ENCODE measurements around the gene C20orf173.

The C20orf173 gene

GRCh38 chr20:35515949-35516645 is 13.4 kb downstream of the C20orf173 start:
- Histone ChIP-seq H3K36me3 (ENCODE audit: insufficient read depth, low read length) (peaks cover 23% of the 10 kb centered on the region), H3K4me2 (ENCODE audit: insufficient read depth, low read length) (no peak overlapping the region), H3K4me3 (ENCODE audit: low read depth in 1 of 2, low read length in 2 of 2) (no peak overlapping the region), H2AFZ (ENCODE audit: low read depth, low read length) (no peak overlapping the region), H4K20me1 (ENCODE audit: insufficient read depth, low read length) (no peaks in the 10 kb centered on the region), H3K27ac (ENCODE audit: low read length) (no peak overlapping the region), H3K4me1 (ENCODE audit: insufficient read depth, low read length) (no peaks in the 10 kb centered on the region), H3K9me3 (ENCODE audit: insufficient read depth, low read length, severe bottlenecking) (no peaks in the 10 kb centered on the region), H3K27me3 (ENCODE audit: insufficient read depth, low read length, poor library complexity) (no peaks in the 10 kb centered on the region), H3K9ac (ENCODE audit: low read depth, low read length) (no peak overlapping the region), H3K79me2 (ENCODE audit: insufficient read depth, low read length) (no peaks in the 10 kb centered on the region)
- ATAC-seq (ENCODE audit: insufficient read depth, low read depth) = no peak
- no peak for DNase-seq
- TF ChIP-seq, protein P1, sequence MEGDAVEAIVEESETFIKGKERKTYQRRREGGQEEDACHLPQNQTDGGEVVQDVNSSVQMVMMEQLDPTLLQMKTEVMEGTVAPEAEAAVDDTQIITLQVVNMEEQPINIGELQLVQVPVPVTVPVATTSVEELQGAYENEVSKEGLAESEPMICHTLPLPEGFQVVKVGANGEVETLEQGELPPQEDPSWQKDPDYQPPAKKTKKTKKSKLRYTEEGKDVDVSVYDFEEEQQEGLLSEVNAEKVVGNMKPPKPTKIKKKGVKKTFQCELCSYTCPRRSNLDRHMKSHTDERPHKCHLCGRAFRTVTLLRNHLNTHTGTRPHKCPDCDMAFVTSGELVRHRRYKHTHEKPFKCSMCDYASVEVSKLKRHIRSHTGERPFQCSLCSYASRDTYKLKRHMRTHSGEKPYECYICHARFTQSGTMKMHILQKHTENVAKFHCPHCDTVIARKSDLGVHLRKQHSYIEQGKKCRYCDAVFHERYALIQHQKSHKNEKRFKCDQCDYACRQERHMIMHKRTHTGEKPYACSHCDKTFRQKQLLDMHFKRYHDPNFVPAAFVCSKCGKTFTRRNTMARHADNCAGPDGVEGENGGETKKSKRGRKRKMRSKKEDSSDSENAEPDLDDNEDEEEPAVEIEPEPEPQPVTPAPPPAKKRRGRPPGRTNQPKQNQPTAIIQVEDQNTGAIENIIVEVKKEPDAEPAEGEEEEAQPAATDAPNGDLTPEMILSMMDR (IDR thresholded peaks at IDR 0.05; ENCODE audit: borderline replicate concordance, extremely low read depth, low read length, poor library complexity, severe bottlenecking) = no peak
- TF ChIP-seq EZH2 (IDR thresholded peaks at IDR 0.05; ENCODE audit: borderline replicate concordance, low read depth, low read length, severe bottlenecking) = no peak

DNA sequence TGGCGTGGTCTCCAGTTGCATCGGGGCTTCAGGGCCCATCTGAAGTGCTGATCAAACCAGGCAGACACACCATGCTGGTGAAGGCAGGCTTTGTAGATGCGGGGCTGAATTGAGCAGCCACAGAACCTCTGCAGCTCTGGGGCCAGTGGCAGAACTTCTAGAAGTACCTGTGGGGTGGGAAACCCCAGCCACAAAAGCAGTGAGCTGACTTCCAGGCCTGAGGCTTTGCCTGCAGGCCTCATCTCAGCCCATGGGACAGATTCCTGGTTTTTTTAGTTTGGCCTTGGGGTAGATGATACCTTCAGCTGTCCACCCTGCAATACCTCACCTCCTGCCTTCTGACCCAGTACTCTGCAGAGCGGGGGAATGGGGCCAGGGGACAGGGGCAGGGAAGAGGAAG is 14.1 kb downstream of the C20orf173 start:
- Histone ChIP-seq H3K4me3 (ENCODE audit: low read depth in 1 of 2, low read length in 2 of 2) (no peak overlapping the region), H3K9me3 (ENCODE audit: insufficient read depth, low read length, severe bottlenecking) (no peaks in the 10 kb centered on the region), H3K27me3 (ENCODE audit: insufficient read depth, low read length, poor library complexity) (no peaks in the 10 kb centered on the region), H3K4me2 (ENCODE audit: insufficient read depth, low read length) (no peak overlapping the region), H3K27ac (ENCODE audit: low read length) (no peak overlapping the region), H2AFZ (ENCODE audit: low read depth, low read length) (no peak overlapping the region), H3K9ac (ENCODE audit: low read depth, low read length) (no peak overlapping the region), H3K4me1 (ENCODE audit: insufficient read depth, low read length) (no peaks in the 10 kb centered on the region), H3K36me3 (ENCODE audit: insufficient read depth, low read length) (peaks cover 29% of the 10 kb centered on the region), H3K79me2 (ENCODE audit: insufficient read depth, low read length) (no peaks in the 10 kb centered on the region), H4K20me1 (ENCODE audit: insufficient read depth, low read length) (no peaks in the 10 kb centered on the region)
- TF ChIP-seq, protein P1 (IDR thresholded peaks at IDR 0.05; ENCODE audit: borderline replicate concordance, extremely low read depth, low read length, poor library complexity, severe bottlenecking) = no peak
- TF ChIP-seq EZH2 (IDR thresholded peaks at IDR 0.05; ENCODE audit: borderline replicate concordance, low read depth, low read length, severe bottlenecking) = no peak
- DNase-seq = no peak
- no peak for ATAC-seq (ENCODE audit: insufficient read depth, low read depth)

DNA sequence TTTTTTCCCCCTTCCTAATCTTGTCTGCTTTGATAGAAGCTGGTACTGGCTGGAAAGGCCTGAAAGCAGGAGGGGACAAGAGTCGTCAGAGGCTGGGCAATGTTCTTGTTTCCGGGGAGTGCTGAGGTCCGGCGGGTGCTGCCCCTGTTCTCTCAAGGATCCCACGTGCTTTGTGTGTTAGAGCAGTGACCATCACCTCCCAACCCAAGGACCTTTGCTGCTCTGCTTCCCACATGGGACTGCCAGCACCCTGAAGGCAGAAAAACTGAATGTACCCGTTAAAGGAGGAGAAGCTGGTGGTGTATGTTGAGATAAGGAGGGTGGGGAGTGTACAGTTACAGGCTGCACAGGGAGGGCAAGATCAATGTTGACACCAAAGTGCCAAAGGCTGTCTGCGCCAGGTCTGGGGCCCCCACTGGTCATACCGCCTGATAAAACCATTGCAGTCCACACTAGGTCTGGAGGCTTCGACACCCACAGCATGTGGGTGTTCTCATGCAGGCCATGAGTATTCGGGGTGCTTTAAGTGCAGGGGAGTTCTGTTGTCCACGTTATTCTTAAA is 15.0 kb downstream of the C20orf173 start:
- no peaks in the 10 kb centered on the region for H4K20me1 ChIP-seq (ENCODE audit: insufficient read depth, low read length)
- H3K9ac ChIP-seq (ENCODE audit: low read depth, low read length) = no peak overlapping the region
- H2AFZ ChIP-seq (ENCODE audit: low read depth, low read length) = no peak overlapping the region
- no peak overlapping the region for H3K4me2 ChIP-seq (ENCODE audit: insufficient read depth, low read length)
- H3K4me1 ChIP-seq (ENCODE audit: insufficient read depth, low read length) = no peaks in the 10 kb centered on the region
- no peak overlapping the region for H3K4me3 ChIP-seq (ENCODE audit: low read depth in 1 of 2, low read length in 2 of 2)
- TF ChIP-seq, protein P1 (IDR thresholded peaks at IDR 0.05; ENCODE audit: borderline replicate concordance, extremely low read depth, low read length, poor library complexity, severe bottlenecking) = no peak
- TF ChIP-seq EZH2 (IDR thresholded peaks at IDR 0.05; ENCODE audit: borderline replicate concordance, low read depth, low read length, severe bottlenecking) = no peak
- H3K36me3 ChIP-seq (ENCODE audit: insufficient read depth, low read length) = peaks cover 38% of the 10 kb centered on the region
- H3K27me3 ChIP-seq (ENCODE audit: insufficient read depth, low read length, poor library complexity) = no peaks in the 10 kb centered on the region
- ATAC-seq (ENCODE audit: insufficient read depth, low read depth) (no peak), DNase-seq (no peak)
- no peaks in the 10 kb centered on the region for H3K79me2 ChIP-seq (ENCODE audit: insufficient read depth, low read length)
- no peak overlapping the region for H3K27ac ChIP-seq (ENCODE audit: low read length)
- no peaks in the 10 kb centered on the region for H3K9me3 ChIP-seq (ENCODE audit: insufficient read depth, low read length, severe bottlenecking)
